CD4-positive, alpha-beta memory T cell (primary cell): Measurements from ENCODE around the gene RBM24. TPM values are rescaled to one million over a fixed set of nuclear protein-coding genes. Genes with fewer than 3 reads are reported as not detected.
"Not testable (repeated sequence)": the region's sequence is repeated elsewhere in the genome, so short reads cannot be mapped to it uniquely, and the experiment has no call there.

Source experiments
- CTCF ChIA-PET: fragments of 350-600 bp; sonication (Branson Sonifier 250); formaldehyde crosslinking; loops from one replicate; lab custom pipeline; 2021; ENCODE audit warnings: inconsistent platforms; ENCODE audit not compliant: partially characterized antibody; lab: Charles Lee
- POLR2A ChIA-PET: fragments of 350-600 bp; sonication (Branson Sonifier 250); formaldehyde crosslinking; loops from one replicate; lab custom pipeline; 2021; ENCODE audit not compliant: partially characterized antibody; lab: Charles Lee
- DNase-seq, 5 donors: peaks; one replicate each; pipeline versions ENCODE4 v3.0.0 to v3.0.0-alpha.2; 2020 to 2022; ENCODE audit warnings: mixed read lengths in 1 of 5
- H3K27ac ChIP-seq: one replicate; pipeline ENCODE4 v1.7.0; 2013; ENCODE audit warnings: low read depth, low read length
- H3K27me3 ChIP-seq: 2 replicates; pipeline ENCODE4 v1.7.0; 2013; ENCODE audit warnings: mild to moderate bottlenecking, low read length, moderate library complexity; ENCODE audit not compliant: insufficient read depth
- H3K36me3 ChIP-seq: 2 replicates; pipeline ENCODE4 v1.7.0; 2013; ENCODE audit warnings: mild to moderate bottlenecking, low read length, moderate library complexity; ENCODE audit not compliant: insufficient read depth
- H3K4me1 ChIP-seq: 2 replicates; pipeline ENCODE4 v1.7.0; 2013; ENCODE audit warnings: mild to moderate bottlenecking, low read length, moderate library complexity; ENCODE audit not compliant: insufficient read depth
- H3K4me3 ChIP-seq, 2 donors: one replicate each; pipeline ENCODE4 v1.7.0; 2013; ENCODE audit warnings: low read length in 2 of 2, mild to moderate bottlenecking in 1 of 2
- H3K9me3 ChIP-seq, 2 donors: one replicate each; pipeline ENCODE4 v1.7.0; 2013; ENCODE audit warnings: low read length in 2 of 2, control low read depth in 1 of 2; ENCODE audit not compliant: control insufficient read depth in 1 of 2
- H3K27ac Mint-ChIP-seq, 7 donors: one replicate each; pipeline ENCODE4 v1.8.0; 2020 to 2021; ENCODE audit warnings: mixed read lengths in 7 of 7, mild to moderate bottlenecking in 6 of 7, inconsistent platforms in 3 of 7, moderate library complexity in 3 of 7
- H3K27me3 Mint-ChIP-seq, 2 donors: one replicate each; pipeline ENCODE4 v1.8.0; 2020 to 2021; ENCODE audit warnings: mixed read lengths in 2 of 2
- H3K36me3 Mint-ChIP-seq, 2 donors: one replicate each; pipeline ENCODE4 v1.8.0; 2020 to 2021; ENCODE audit warnings: mixed read lengths in 2 of 2, inconsistent platforms in 1 of 2, mild to moderate bottlenecking in 1 of 2
- H3K4me1 Mint-ChIP-seq, 4 donors: one replicate each; pipeline ENCODE4 v1.8.0; 2020 to 2021; ENCODE audit warnings: mixed read lengths in 4 of 4, mild to moderate bottlenecking in 1 of 4
- H3K4me3 Mint-ChIP-seq, 8 donors: one replicate each; pipeline ENCODE4 v1.8.0; 2020 to 2021; ENCODE audit warnings: mixed read lengths in 8 of 8, mild to moderate bottlenecking in 7 of 8, moderate library complexity in 6 of 8, inconsistent platforms in 3 of 8
- H3K9me3 Mint-ChIP-seq, 8 donors: one replicate each; pipeline ENCODE4 v1.8.0; 2020 to 2021; ENCODE audit warnings: mixed read lengths in 8 of 8, mild to moderate bottlenecking in 5 of 8, inconsistent platforms in 3 of 8, moderate library complexity in 1 of 8
- intact Hi-C: fragments of 100-400 bp; cut with micrococcal nuclease; formaldehyde crosslinking; loops from one replicate; pipeline ENCODE4 v1.15.1; 2023
- polyA plus RNA-seq, 2 donors: library from polyadenylated mRNA; unstranded; fragments of 300-500 nt; fragmentation: Illumina TruSeq; gene quantifications; one replicate each; pipeline ENCODE4 v1.2.3, GENCODE V29; 2021
- total RNA-seq, 2 experiments: library from RNA; stranded (reverse); gene quantifications; one replicate each; pipeline ENCODE4 v1.2.3, GENCODE V29; 2021

RBM24 gene
- total and polyA plus RNA-seq, 4 experiments from 2014 or later: not detected

DNA sequence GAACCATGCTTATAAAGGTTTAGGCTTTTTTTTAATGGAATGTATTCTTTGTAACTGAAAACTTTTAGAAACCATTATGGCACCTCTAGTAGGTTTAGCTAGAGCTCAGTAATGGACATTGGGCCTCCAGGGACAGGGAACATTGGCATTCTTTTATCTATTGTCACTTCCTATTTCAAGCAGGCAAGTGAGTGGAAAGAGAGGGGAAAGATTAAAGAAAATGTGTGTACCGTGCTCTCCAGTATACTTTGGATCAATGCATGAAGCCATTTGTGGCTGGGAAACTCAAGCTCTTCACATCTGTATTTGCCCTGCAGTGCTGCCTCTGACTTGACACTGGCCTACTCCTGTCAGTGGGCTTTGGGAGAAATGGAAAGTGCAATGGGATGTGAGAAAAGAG, 18.6 kb downstream of the RBM24 start:
- H3K36me3 ChIP-seq: no peaks in the 10 kb centered on the region
- DNase-seq: no peak
- ChIA-PET POLR2A (no interaction called here), CTCF (no interaction called here)
- no peaks in the 10 kb centered on the region for H3K9me3 ChIP-seq
- no peak overlapping the region for H3K27ac ChIP-seq
- Mint-ChIP-seq H3K27ac (no peak overlapping the region), H3K27me3 (peaks cover 3 to 10% of the 10 kb centered on the region in 2 donors), H3K9me3 (peaks cover 0 to 9% (median under 1%) of the 10 kb centered on the region in 8 donors), H3K4me1 (no peaks in the 10 kb centered on the region), H3K4me3 (no peak overlapping the region), H3K36me3 (no peaks in the 10 kb centered on the region)
- no peak overlapping the region for H3K4me3 ChIP-seq
- H3K4me1 ChIP-seq: no peaks in the 10 kb centered on the region
- no peaks in the 10 kb centered on the region for H3K27me3 ChIP-seq
- intact Hi-C loops: no loop called here

DNA sequence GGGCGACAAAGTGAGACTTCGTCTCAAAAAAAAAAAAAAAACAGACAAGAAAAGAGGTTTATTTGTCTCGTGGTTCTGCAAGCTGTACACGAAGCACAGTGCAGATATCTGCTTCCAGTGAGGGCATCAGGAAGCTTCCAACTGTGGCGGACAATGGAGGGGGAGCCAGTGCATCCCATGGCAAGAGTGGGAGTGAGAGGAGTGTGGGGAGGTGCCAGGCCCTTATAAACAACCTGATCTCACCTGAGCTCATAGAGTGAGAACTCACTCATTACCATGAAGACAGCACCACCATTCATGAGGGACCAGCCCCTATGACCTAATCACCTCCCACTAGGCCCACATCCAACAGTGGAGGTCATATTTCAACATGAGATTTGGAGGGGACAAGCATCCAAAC, 19.5 kb downstream of the RBM24 start:
- peaks cover 2 to 9% of the 10 kb centered on the region in 2 donors for H3K27me3 Mint-ChIP-seq
- POLR2A ChIA-PET: no interaction called here
- H3K4me1 ChIP-seq: no peaks in the 10 kb centered on the region
- H3K9me3 ChIP-seq: no peaks in the 10 kb centered on the region
- DNase-seq: no peak
- peaks cover 0 to 9% (median under 1%) of the 10 kb centered on the region in 8 donors for H3K9me3 Mint-ChIP-seq
- intact Hi-C loops: no loop called here
- H3K27ac ChIP-seq: no peak overlapping the region
- H3K4me3 Mint-ChIP-seq: no peak overlapping the region
- no peak overlapping the region for H3K4me3 ChIP-seq
- H3K4me1 Mint-ChIP-seq: no peaks in the 10 kb centered on the region
- H3K36me3 ChIP-seq: no peaks in the 10 kb centered on the region
- H3K27ac Mint-ChIP-seq: no peak overlapping the region
- CTCF ChIA-PET: no interaction called here
- no peaks in the 10 kb centered on the region for H3K27me3 ChIP-seq
- H3K36me3 Mint-ChIP-seq: no peaks in the 10 kb centered on the region

DNA sequence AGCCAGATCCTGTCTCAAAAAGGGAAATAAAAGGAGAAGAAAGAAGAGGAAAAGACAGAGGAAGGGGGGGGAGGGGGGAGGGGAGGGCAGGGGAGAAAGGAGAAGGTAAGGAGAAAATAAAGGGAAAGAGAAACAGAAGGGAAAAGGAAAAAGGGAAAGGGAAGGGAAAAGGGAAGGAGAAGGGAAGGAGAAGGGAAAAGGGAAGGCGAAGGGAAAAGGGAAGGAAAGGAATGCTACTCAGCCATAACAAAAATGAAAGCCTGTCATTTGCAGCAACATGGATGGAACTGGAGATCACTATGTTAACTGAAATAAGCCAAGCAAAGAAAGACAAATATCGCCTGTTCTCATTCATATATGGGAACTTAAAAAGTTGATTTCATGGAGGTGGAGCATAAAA, 22.3 kb downstream of the RBM24 start:
- no peak overlapping the region for H3K27ac Mint-ChIP-seq
- H3K9me3 Mint-ChIP-seq: peaks cover 0 to 9% (median under 1%) of the 10 kb centered on the region in 8 donors

DNA sequence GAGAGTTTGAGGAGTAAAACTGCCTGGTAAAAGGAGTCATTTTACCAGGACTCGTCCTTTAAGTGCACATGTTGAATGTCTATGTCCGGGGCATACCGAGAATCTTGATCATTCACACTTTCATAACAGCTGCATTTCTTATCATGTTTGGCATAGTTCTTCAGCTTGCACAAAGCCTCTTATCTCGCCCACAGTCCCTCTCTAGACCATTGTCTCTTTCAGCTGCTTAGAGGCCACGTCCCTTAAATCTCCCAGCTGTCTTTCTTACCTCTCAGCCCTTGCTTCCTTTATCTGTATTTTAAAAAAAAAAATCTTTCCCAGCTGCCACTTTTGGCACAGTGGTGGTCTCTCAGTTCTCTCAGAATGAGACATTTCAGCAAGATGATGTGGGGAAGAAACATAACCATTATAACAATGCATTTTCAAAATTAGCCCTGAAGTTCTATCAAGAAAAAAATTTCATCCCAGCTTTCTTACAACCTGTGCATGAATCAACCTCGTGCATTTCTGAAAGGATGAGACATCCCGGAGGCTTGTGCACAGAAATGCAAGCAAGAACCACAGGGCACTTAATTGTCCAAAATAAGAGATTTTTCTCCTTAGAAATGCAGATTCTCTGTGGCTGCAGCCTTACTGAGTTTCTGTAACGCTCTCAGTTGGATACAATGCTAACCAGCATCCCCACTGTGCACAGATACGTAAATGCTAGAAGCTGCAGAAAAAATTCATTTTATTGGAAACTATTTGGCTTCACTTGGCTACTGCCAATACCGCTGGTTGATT, 24.2 kb downstream of the RBM24 start:
- H3K4me3 ChIP-seq: no peak overlapping the region
- no peak overlapping the region for H3K27ac ChIP-seq
- Mint-ChIP-seq H3K27ac (no peak overlapping the region), H3K36me3 (no peaks in the 10 kb centered on the region), H3K4me3 (no peak overlapping the region), H3K9me3 (peaks cover 0 to 9% (median under 1%) of the 10 kb centered on the region in 8 donors), H3K27me3 (peaks cover 0 to 6% of the 10 kb centered on the region in 2 donors), H3K4me1 (no peaks in the 10 kb centered on the region)
- ChIA-PET CTCF (no interaction called here), POLR2A (no interaction called here)
- no peak for DNase-seq
- H3K4me1 ChIP-seq: no peaks in the 10 kb centered on the region
- no peaks in the 10 kb centered on the region for H3K27me3 ChIP-seq
- intact Hi-C loops: no loop called here
- no peaks in the 10 kb centered on the region for H3K9me3 ChIP-seq
- H3K36me3 ChIP-seq: no peaks in the 10 kb centered on the region

More for the DNA sequence above, 22.3 kb downstream of the RBM24 start:
- no peaks in the 10 kb centered on the region for H3K9me3 ChIP-seq
- POLR2A ChIA-PET: no interaction called here
- Mint-ChIP-seq H3K4me3 (no peak overlapping the region), H3K4me1 (no peaks in the 10 kb centered on the region), H3K27me3 (peaks cover 0 to 6% of the 10 kb centered on the region in 2 donors), H3K36me3 (no peaks in the 10 kb centered on the region)
- no peaks in the 10 kb centered on the region for H3K36me3 ChIP-seq
- CTCF ChIA-PET: no interaction called here
- intact Hi-C loops: no loop called here
- DNase-seq: no peak
- H3K4me1 ChIP-seq: no peaks in the 10 kb centered on the region
- H3K27me3 ChIP-seq: no peaks in the 10 kb centered on the region
- H3K27ac ChIP-seq: no peak overlapping the region
- H3K4me3 ChIP-seq: no peak overlapping the region

DNA sequence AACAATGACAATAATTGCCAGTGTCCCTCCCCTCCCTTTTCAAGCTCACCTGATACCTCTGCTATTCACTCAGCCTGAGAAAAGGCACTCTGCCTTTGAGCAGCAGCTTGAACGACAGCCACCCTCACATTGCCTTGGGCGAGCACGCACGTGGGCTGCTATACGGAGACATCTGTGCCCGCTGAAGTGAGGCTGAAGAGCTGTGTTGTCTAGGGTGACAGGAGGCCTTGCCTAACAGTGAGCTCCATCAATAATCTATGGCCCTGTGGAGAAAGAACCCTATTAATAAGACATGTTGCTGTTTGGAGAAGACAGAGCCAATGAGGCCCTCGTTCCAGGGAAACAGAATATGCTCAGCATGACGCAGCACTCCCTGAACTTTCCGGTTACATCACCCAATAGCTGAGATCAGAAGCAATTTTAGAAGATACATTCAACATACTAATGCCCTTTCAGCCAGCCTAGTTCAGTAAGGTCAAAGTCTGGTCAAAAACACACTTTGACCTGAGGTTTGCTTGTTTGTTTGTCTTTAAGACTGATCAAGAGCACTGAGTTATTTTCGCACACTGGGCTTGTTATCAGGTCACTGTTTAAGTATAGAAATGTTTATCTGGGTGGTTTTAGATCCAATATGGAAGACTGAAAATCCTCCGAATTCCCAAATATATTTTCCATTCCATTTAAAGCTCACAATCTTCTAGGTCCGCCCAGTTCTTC, 30.6 kb downstream of the RBM24 start:
- Histone ChIP-seq H3K4me3 (no peak overlapping the region), H3K36me3 (no peaks in the 10 kb centered on the region), H3K9me3 (no peaks in the 10 kb centered on the region), H3K4me1 (no peaks in the 10 kb centered on the region), H3K27ac (no peak overlapping the region), H3K27me3 (no peaks in the 10 kb centered on the region)
- Mint-ChIP-seq H3K4me3 (no peak overlapping the region), H3K36me3 (no peaks in the 10 kb centered on the region), H3K4me1 (no peaks in the 10 kb centered on the region), H3K27me3 (peaks cover 1 to 9% of the 10 kb centered on the region in 2 donors), H3K27ac (no peak overlapping the region), H3K9me3 (peaks cover 0 to 6% (median 0%) of the 10 kb centered on the region in 8 donors)
- DNase-seq: no peak
- ChIA-PET CTCF (interaction anchor here (1.3 kb wide), 1 partner anchor 492 kb away, joined by 3 read pairs; no protein-coding TSS in a partner anchor), POLR2A (no interaction called here)
- intact Hi-C loops: no loop called here

DNA sequence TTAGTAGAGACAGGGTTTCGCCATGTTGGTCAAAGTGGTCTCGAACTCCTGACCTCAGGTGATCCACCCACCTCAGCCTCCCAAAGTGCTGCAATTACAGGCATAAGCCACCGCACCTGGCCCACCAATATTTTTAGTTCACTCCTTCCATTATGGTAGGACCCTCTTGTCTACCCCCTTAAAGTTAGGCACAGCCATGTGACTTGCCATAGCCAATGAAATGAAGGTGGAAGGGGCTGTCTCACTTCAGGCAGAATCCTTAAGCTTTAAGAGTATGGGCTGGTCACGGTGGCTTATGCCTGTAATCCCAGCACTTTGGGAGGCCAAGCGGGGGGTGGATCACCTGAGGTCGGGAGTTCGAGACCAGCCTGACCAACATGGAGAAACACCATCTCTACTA, 32.1 kb downstream of the RBM24 start:
- H3K27me3 ChIP-seq, H3K27ac Mint-ChIP-seq, DNase-seq, H3K4me3 Mint-ChIP-seq, POLR2A ChIA-PET, intact Hi-C loops, H3K4me1 ChIP-seq, H3K9me3 ChIP-seq, H3K27ac ChIP-seq, H3K36me3 ChIP-seq, H3K4me3 ChIP-seq, CTCF ChIA-PET, H3K36me3 Mint-ChIP-seq, H3K4me1 Mint-ChIP-seq, H3K9me3 Mint-ChIP-seq: not testable (repeated sequence)
- H3K27me3 Mint-ChIP-seq: peaks cover 1 to 10% of the 10 kb centered on the region in 2 donors

DNA sequence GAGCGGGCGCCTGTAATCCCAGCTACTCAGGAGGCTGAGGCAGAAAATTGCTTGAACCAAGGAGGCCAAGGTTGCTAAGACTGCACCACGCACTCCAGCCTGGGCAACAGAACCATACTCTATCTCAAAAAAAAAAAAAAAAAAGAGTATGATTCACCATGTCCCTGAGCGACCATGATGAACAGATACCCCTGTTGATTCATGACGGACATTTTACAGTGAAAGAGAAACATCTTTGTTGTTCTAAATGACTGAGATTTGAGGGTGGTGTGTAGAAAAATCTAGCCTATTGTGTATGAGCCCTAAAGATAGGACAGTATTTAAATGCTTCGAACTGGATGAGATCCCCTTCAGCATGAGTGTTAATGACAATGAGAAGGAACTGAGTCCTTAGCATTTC, 32.8 kb downstream of the RBM24 start:
- H3K4me1 ChIP-seq: no peaks in the 10 kb centered on the region
- H3K9me3 ChIP-seq: no peaks in the 10 kb centered on the region
- H3K27me3 Mint-ChIP-seq: peaks cover 1 to 10% of the 10 kb centered on the region in 2 donors
- intact Hi-C loops: no loop called here
- POLR2A ChIA-PET: no interaction called here
- no peaks in the 10 kb centered on the region for H3K27me3 ChIP-seq
- no peak overlapping the region for H3K4me3 ChIP-seq
- H3K4me3 Mint-ChIP-seq: no peak overlapping the region
- H3K9me3 Mint-ChIP-seq: peaks cover 0 to 6% (median 0%) of the 10 kb centered on the region in 8 donors
- no peak for DNase-seq
- no peaks in the 10 kb centered on the region for H3K36me3 ChIP-seq
- H3K4me1 Mint-ChIP-seq: no peaks in the 10 kb centered on the region
- H3K36me3 Mint-ChIP-seq: no peaks in the 10 kb centered on the region
- CTCF ChIA-PET: no interaction called here
- H3K27ac ChIP-seq: no peak overlapping the region
- H3K27ac Mint-ChIP-seq: no peak overlapping the region
